Lower leg skin (tissue), 4 donors: ENCODE data around the gene CRYGC. TPM values are rescaled to one million over a fixed set of nuclear protein-coding genes. Genes with fewer than 3 reads are reported as not detected.
"Not testable (repeated sequence)": the region's sequence is repeated elsewhere in the genome, so short reads cannot be mapped to it uniquely, and the experiment has no call there.

Source experiments
- DNase-seq, 2 donors: peaks; one replicate each; pipeline ENCODE4 v3.0.0-alpha.2; 2019; ENCODE audit warnings: low spot score in 2 of 2
- H3K4me3 ChIP-seq: fragments of 200-600 bp; sonication (generic); 2 replicates; pipeline ENCODE4 v1.5.1; 2017; ENCODE audit warnings: mild to moderate bottlenecking, low read depth; ENCODE audit not compliant: poor library complexity, severe bottlenecking
- CTCF ChIP-seq, 3 donors: fragments of 450-650 bp; IDR thresholded peaks; one replicate each; pipeline ENCODE4 v1.5.1; 2016; ENCODE audit warnings: antibody characterized with exemption in 3 of 3, mild to moderate bottlenecking in 3 of 3, moderate library complexity in 2 of 3
- POLR2A ChIP-seq, 2 donors: fragments of 450-650 bp; IDR thresholded peaks; one replicate each; pipeline ENCODE4 v1.6.1; 2016 to 2017; ENCODE audit warnings: antibody characterized with exemption in 2 of 2, mild to moderate bottlenecking in 1 of 2, moderate library complexity in 1 of 2
- WGBS, 2 donors: methylation state at CpG; one replicate each; pipeline ENCODE4 v1.1.5; 2018; 5-methylcytosine and 5-hydroxymethylcytosine counted together
- intact Hi-C: fragments of 100-400 bp; cut with DNase I; formaldehyde crosslinking; loops from one replicate; pipeline ENCODE4 v1.15.0; 2023; ENCODE audit warnings: low total_unique reads
- total RNA-seq, 4 donors: library from RNA; depleted of rRNA; stranded (reverse); fragments of >200 nt; gene quantifications; one replicate each; pipeline ENCODE4 v1.1.0, GENCODE V29; 2016

The CRYGC gene
- total RNA-seq, 4 donors from 2014 or later = not detected

DNA sequence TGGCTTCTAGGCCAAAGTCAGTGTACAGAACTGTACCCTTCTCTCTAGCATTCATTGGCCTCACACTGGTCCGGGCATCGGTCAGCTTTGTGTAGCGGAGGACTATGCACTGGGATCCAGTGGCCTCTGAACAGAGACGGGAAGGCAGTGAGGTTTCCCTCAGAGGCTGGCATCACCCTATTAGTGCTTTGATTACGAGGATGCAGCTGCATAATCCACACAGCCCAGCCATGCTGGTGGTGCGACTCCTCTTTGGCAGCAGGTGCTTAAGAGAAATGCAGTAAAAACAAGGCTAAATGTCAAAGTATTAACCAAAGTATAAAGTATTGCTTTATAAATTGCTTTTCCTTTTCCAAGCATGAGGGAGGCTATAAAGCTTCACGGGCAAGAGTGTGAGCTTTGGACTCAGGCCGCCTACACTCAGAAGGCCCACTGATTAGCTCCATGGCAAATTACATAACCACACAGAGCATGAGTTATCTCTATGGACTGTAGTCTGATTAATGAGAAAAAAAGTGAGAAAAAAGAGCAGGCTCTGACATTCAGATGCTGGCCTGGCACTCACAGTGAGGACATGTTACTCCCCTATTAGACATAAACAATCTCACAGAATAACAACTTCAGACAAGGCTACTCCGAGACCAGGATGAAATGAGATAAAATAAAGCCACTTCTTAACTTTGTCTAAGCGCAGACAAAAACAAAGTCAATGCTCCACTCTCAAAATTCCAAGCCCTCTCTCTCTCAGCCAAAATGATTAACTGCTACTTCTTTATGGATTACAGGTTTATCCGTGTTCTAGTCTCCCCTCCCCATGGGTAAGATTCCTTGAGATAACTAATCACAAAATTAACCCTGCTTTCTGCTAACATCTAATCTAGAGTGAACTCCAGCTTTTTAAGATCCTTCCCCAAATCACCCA is 6.4 kb upstream of the CRYGC start:
- TF ChIP-seq POLR2A (IDR thresholded peaks at IDR 0.05) (no peak), CTCF (IDR thresholded peaks at IDR 0.05) (no peak)
- no peak for DNase-seq
- H3K4me3 ChIP-seq = no peak overlapping the region
- 86 to 88% methylated on average over 11 of the region's 11 CpGs for WGBS, 2 donors
- intact Hi-C loops = no loop called here

- WGBS, 2 donors = 51 to 54% methylated on average over 7 of the region's 8 CpGs
- intact Hi-C loops = no loop called here
- no peak for DNase-seq
- no peak overlapping the region for H3K4me3 ChIP-seq
- TF ChIP-seq POLR2A (IDR thresholded peaks at IDR 0.05) = no peak
Observed at GRCh38 chr2:208134928-208135586, 5.4 kb upstream of the CRYGC start.

DNA sequence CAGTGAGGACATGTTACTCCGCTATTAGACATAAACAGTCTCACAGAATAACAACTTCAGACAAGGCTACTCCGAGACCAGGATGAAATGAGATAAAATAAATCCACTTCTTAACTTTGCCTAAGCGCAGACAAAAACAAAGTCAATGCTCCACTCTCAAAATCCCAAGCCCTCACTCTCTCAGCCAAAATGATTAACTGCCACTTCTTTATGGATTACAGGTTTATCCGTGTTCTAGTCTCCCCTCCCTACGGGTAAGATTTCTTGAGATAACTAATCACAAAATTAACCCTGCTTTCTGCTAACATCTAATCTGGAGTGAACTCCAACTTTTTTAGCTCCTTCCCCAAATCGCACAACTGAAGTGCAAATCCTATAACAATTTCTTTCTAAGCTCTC is 1.1 kb upstream of the CRYGC start:
- no peak overlapping the region for H3K4me3 ChIP-seq
- DNase-seq = no peak
- TF ChIP-seq CTCF (IDR thresholded peaks at IDR 0.05) (no peak), POLR2A (IDR thresholded peaks at IDR 0.05) (no peak)
- 73% methylated on average over 6 of the region's 6 CpGs for WGBS, 2 donors
- intact Hi-C loops = no loop called here

GRCh38 chr2:208128136-208128535 is 1.5 kb downstream of the CRYGC start:
- DNase-seq = no peak
- WGBS, 2 donors = 92 to 94% methylated on average over 12 of the region's 12 CpGs
- H3K4me3 ChIP-seq = no peak overlapping the region
- TF ChIP-seq POLR2A (IDR thresholded peaks at IDR 0.05) (no peak), CTCF (IDR thresholded peaks at IDR 0.05) (no peak)
- intact Hi-C loops = no loop called here

DNA sequence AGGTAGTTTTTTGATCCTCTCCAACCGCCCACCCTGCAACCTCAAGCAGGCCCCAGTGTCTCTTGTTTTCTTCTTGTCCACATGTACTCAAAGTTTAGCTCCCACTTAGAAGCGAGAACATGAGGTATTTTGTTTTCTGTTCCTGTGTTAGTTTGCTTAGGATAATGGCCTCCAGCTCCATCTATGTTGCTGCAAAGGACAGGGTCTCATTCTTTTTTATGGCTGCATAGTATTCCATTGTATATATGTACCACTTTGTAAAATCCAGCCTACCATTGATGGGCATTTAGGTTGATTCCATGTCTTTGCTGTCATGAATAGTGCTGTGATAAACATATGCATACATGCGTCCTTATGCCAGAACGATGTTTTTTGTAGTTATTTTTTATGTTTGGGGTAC is 2.5 kb downstream of the CRYGC start:
- no peak for TF ChIP-seq POLR2A (IDR thresholded peaks at IDR 0.05)
- no peak for TF ChIP-seq CTCF (IDR thresholded peaks at IDR 0.05)
- H3K4me3 ChIP-seq = no peak overlapping the region
- no peak for DNase-seq
- 94 to 97% methylated on average over 4 of the region's 4 CpGs for WGBS, 2 donors
- intact Hi-C loops = no loop called here

GRCh38 chr2:208125251-208125650 is 4.4 kb downstream of the CRYGC start:
- intact Hi-C loops = no loop called here
- TF ChIP-seq POLR2A (IDR thresholded peaks at IDR 0.05) (no peak), CTCF (IDR thresholded peaks at IDR 0.05) (no peak)
- DNase-seq = no peak
- 84 to 90% methylated on average over 4 of the region's 4 CpGs for WGBS, 2 donors
- H3K4me3 ChIP-seq = no peak overlapping the region

GRCh38 chr2:208124013-208124715 is 5.5 kb downstream of the CRYGC start, which contains the start of gene CRYGD:
CRYGD (minus strand) TSS chr2:208124524; CDS start chr2:208124473, 51 bp downstream.
- intact Hi-C loops, H3K4me3 ChIP-seq, DNase-seq: not testable (repeated sequence)
- WGBS, 2 donors = 11 to 13% methylated on average over 33 to 36 of the region's 46 CpGs
